Measurements from ENCODE around the gene AJM1.

Gene AJM1

GRCh38 chr9:136803551-136804508 lies 38.4 kb upstream of the AJM1 start:
- ATAC-seq = no peak
- TF ChIP-seq OSR1 (CRISPR knock-in tag; IDR thresholded peaks at IDR 0.05) = no peak
- TF ChIP-seq TSHZ2 (CRISPR knock-in tag; IDR thresholded peaks at IDR 0.05) = no peak
- no peak for TF ChIP-seq PPARA (CRISPR knock-in tag; IDR thresholded peaks at IDR 0.05; ENCODE audit: borderline replicate concordance)
- no peak for TF ChIP-seq TCF4 (CRISPR knock-in tag; IDR thresholded peaks at IDR 0.05; ENCODE audit: borderline replicate concordance)
- no peak for TF ChIP-seq ZNF8 (CRISPR knock-in tag; IDR thresholded peaks at IDR 0.05)
- TF ChIP-seq GLIS3 (CRISPR knock-in tag; IDR thresholded peaks at IDR 0.05) = no peak
- TF ChIP-seq CSRNP3 (CRISPR knock-in tag; IDR thresholded peaks at IDR 0.05) = no peak
- no peak for TF ChIP-seq PATZ1 (CRISPR knock-in tag; IDR thresholded peaks at IDR 0.05; ENCODE audit: borderline replicate concordance)
- no peak for TF ChIP-seq BACH2 (CRISPR knock-in tag; IDR thresholded peaks at IDR 0.05; ENCODE audit: borderline replicate concordance)
- no peak for TF ChIP-seq RARB (CRISPR knock-in tag; IDR thresholded peaks at IDR 0.05)
- TF ChIP-seq SNAI2 (CRISPR knock-in tag; IDR thresholded peaks at IDR 0.05) = no peak
- no peak for TF ChIP-seq ZFP3 (CRISPR knock-in tag; IDR thresholded peaks at IDR 0.05)
- TF ChIP-seq POU6F1 (CRISPR knock-in tag; IDR thresholded peaks at IDR 0.05; ENCODE audit: borderline replicate concordance, low read depth) = no peak
- no peak for TF ChIP-seq CSDC2 (CRISPR knock-in tag; IDR thresholded peaks at IDR 0.05)
- no peak for TF ChIP-seq ZFP30 (CRISPR knock-in tag; IDR thresholded peaks at IDR 0.05)
- TF ChIP-seq CREB5 (CRISPR knock-in tag; IDR thresholded peaks at IDR 0.05; ENCODE audit: low read depth) = no peak
- no peak for TF ChIP-seq ZNF70 (CRISPR knock-in tag; IDR thresholded peaks at IDR 0.05)
- TF ChIP-seq ZNF565 (CRISPR knock-in tag; conservative IDR thresholded peaks at IDR 0.05; ENCODE audit: low read depth) = no peak

GRCh38 chr9:136804509-136805206 lies 37.6 kb upstream of the AJM1 start:
- ATAC-seq = no peak
- TF ChIP-seq BACH2 (CRISPR knock-in tag; IDR thresholded peaks at IDR 0.05; ENCODE audit: borderline replicate concordance) (no peak), ARNTL (CRISPR knock-in tag; IDR thresholded peaks at IDR 0.05; ENCODE audit: borderline replicate concordance, low read depth) (no peak), CSDC2 (CRISPR knock-in tag; IDR thresholded peaks at IDR 0.05) (no peak), GLIS3 (CRISPR knock-in tag; IDR thresholded peaks at IDR 0.05) (no peak), ZC3H10 (CRISPR knock-in tag; IDR thresholded peaks at IDR 0.05) (no peak)

Data from SK-N-SH treated with all-trans-retinoic acid at 6 μM for 48 hours (cell line).